SK-N-DZ (cell line): ENCODE results near the gene GABRD.

Experiments
- DNase-seq: peaks from one replicate; pipeline ENCODE4 v3.0.0-alpha.2; 2015; ENCODE audit warnings: low spot score

GABRD gene

GRCh38 chr1:2053217-2053616 is 34.1 kb downstream of the GABRD start:
- DNase-seq, result no peak

DNA sequence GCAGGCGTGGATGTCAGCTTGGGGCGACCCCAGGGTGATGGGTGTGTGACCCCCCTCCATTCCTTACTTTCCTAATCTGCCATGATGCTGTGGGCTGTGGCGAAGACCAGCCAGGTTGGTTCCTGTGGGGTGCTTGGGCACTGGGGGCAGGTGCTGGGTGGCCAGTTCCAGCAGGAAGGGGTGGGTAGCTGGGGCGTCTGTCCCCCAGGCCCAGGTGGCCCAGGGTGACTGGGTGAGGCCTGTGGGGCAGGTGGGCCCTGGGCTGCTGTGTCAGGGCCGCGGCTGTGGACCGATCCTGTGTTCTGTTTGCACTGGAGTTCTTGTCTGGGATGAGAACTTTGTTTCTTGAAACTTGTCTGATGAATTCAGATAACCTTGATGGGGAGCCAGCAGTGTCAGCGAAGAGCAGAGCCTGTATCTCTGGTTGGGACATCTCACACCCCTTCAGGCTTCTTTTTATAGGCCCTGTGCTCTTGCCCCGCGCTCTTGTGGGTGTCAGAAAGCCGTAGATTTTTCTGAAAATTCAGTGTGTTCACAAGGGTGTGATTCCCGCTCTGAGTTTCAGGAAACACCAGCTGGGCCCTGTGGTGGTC is 34.7 kb downstream of the GABRD start:
- no peak for DNase-seq

GRCh38 chr1:2054560-2054959 is 35.4 kb downstream of the GABRD start:
- no peak for DNase-seq

DNA sequence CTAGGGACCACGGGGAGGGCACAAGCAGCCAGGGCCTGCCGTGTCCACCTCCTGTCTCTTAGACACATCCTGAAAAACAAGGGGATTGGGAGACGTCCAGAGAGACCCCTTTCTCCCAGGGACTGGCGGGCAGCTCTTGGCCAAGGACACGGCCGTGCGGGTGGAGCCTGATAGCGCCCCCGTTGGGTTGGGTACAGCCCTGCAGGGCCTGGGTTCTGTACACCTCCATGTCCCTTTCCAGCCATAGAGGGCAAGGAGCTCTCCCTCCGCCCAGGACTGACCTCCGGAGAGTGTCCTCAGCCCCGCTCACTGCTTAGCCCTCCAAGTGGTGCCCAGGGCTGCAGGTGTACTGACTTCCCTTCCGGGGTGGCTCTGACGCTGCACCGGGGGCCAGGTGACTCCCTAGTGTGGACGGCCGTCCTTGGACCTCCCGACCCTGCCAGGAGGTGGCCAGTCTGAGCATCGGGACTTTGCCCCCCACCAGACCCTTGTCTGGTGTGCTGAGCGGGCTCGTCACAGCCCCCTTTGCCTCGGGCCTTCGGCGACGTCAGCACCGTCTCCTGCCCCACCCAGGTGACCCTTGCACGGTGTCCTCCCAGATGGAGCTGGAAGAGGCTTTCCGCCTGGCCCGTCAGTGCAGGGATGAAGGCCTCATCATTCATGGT is 36.9 kb downstream of the GABRD start:
- DNase-seq, result no peak

GRCh38 chr1:2056955-2057590 is 37.9 kb downstream of the GABRD start:
- no peak for DNase-seq

GRCh38 chr1:2059290-2059953 is 40.3 kb downstream of the GABRD start:
- no peak for DNase-seq

DNA sequence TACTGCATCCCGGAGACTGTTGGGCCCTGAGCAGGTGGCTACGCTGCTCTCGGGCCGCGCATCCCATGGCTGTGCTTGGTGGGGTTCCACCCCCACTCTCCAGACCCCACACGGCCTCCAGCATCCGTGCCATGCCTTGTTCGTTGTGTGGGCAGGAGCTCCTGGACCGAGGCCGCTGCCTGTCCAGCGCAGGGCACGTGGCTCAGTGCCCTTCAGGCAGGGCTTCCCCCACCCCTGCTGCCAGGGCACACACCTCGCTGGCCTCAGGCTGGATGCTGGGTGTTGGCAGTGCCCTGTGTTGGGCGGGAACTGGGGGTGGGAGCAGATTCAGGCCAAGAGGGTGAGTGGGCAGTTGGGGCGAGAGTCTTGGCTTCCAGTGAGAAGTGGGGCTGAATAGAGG is 40.9 kb downstream of the GABRD start:
- DNase-seq, result no peak

- DNase-seq, result no peak
Observed at GRCh38 chr1:2060535-2060934, 41.4 kb downstream of the GABRD start.

DNA sequence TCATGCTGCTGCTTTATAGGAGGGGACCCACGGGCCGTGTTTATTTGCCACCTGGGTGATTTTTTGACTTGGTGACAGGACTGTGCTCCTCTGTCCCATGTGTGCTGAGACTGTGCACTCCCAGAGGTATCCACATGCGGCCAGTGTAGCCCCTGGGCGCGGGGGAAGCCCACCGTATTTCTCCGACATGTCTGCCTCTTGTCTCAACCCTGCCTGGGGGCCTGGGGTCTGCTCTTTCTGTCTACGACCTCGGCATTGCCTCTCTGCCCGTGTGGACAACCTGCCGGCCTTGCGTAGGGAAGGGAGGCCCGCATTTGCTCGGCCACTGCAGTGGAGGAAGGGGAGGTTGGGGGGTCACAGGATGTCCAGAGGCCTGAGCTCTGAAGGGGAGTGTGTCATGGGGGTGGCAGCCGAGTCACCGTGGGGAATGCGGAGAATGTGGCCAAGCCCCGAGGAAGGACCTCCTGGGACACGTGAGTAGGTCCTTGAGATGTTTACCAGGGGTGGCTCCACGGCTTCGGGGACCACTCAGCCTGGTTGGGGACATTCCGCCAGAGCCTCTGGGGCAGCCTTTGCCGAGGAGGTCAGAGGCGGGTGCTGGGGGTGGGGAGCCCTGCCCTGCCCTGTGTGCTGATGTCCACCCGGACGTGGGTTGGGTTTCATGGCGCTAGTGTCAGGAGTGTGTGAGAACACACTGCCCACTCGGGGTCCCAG is 42.1 kb downstream of the GABRD start:
- DNase-seq, result no peak

- no peak for DNase-seq
Observed at GRCh38 chr1:2065699-2066098, 46.6 kb downstream of the GABRD start.

GRCh38 chr1:2067393-2067792 is 48.2 kb downstream of the GABRD start:
- DNase-seq, result no peak

GRCh38 chr1:2067981-2068380 is 48.8 kb downstream of the GABRD start:
- no peak for DNase-seq

GRCh38 chr1:2068951-2069350 is 49.8 kb downstream of the GABRD start:
- DNase-seq, result no peak

DNA sequence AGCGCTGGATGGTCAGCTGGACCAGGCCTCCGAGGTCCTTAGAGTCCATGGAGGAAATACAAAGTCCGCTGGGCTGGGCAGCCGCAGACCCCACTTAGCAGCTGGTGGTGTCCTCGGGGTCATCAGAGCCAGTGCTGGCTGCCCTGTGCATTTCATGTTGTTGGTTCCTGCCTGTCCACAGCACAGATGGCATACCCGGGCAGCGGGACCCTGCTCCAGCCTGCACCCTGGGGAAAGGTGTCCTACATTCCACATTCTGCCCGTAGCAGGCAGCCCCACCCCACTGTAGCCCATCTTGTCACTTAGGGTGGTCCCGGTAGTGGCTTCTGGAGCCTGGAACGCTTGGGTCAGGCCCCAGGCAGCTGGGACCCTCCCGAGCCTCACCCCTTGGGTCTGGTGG is 50.9 kb downstream of the GABRD start:
- no peak for DNase-seq

- no peak for DNase-seq
Observed at GRCh38 chr1:2070800-2071530, 51.8 kb downstream of the GABRD start.

DNA sequence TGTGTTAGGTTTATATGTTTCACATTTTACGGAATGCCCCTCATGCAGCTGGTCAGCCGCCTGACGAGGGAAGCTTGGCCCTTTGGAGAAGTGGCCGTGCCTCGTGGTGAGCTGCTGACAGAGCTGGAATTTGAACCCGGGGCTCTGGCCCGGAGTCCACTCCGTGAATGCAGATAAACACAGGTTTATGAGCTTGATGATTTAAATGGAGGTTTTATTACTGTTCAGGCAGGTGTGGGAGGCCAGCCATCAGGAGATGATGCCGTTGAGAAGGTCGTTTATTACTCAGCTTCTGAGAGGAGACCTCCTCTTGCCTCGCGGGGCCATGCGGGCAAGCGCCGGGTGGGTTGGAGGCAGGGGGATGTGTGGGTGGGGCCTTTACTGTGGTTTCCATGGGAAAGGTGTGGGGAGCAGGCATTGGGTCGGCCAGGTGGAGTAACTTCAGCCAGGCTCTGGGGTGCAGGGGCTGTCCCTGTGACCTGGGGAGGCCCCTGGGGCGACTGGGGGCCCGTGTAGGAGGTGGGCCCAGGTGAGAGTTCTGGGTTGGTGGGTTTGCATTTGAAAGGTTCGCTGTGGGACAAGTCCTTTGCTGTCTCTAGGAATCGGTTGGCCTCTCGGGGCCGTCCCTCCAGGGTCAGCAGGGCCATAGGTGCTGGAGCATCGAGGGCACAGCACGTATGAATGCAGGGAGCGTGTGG is 53.1 kb downstream of the GABRD start:
- DNase-seq, result no peak

DNA sequence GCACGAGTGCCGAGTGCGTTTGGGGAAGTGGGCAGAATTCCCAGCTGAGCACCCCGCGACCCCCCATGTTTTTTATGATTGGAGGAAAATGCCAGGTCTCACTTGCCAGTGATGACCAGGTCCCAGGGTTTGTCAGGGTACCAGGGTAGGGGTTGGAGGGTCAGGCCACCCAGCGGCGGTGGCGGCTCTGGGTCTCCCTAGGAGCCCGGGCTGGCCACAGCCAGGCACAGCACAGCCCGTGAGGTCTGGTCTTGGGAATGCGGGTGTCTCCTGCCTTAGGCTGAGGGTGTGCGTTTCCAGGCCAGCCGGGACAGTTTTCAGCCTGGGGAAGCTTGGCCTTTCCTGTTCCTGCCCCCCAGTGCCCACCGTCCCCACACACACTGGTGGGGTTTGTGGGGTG is 53.7 kb downstream of the GABRD start:
- no peak for DNase-seq

DNA sequence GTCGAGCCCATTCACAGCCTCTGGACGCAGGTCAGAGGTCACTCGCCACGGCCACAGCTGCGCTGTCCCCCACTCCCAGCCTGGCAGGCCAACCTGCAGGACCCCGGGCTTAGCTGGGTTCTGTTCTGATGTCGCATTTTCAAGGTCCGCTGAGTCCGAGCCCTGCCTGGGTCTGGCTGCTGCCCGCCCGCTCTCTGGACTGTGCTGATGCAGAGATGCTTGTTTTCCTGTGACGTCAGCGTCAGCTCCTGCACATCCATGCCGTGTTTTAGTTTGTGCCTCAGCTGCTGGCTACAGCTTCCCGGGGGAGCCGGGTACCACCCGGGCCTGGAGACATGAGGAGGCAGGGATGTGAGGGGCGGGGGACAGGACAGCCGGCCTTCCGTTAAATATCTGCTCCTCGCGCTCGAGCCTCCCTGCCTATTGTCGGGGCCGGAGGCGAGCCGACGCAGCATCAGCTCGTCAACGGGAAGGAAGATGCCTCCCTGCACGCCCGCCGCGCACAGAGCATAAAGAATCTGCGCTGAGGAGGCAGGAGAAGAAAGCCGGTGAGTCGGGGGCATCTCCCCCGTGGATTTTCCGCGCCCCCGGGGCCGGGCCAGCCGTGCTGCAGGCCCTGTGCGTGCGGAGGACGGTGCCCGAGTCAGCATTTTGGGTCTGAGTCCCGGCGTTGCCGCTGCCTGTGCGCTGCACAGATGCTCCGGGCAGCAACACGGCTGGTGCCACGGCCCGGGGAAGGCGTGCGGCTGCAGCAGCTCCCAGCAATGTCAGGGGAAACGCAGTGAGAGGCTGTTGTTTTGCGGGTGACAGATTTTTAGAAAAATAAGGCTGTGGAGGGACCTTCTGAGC is 54.5 kb downstream of the GABRD start:
- peak; percentile 80 for DNase-seq

GRCh38 chr1:2074396-2074795 is 55.3 kb downstream of the GABRD start:
- DNase-seq, result no peak
